Smooth muscle cell (in vitro differentiated cells): Measurements from ENCODE around the gene TRIB2. TPM values are rescaled to one million over a fixed set of nuclear protein-coding genes. Genes with fewer than 3 reads are reported as not detected.

Source experiments
- DNase-seq: peaks from one replicate; lab custom pipeline; 2025; ENCODE audit not compliant: unreplicated experiment; lab: John Stamatoyannopoulos, UW
- H2AFZ ChIP-seq: fragments of 200-600 bp; sonication (generic); 2 replicates; pipeline ENCODE4 v1.6.0; 2016; ENCODE audit warnings: antibody characterized with exemption, low read depth, mild to moderate bottlenecking
- H3F3A ChIP-seq: fragments of 200-600 bp; sonication (generic); 2 replicates; pipeline ENCODE4 v1.6.0; 2017; ENCODE audit warnings: antibody characterized with exemption, low read depth
- H3K27ac ChIP-seq: fragments of 200-600 bp; sonication (generic); 2 replicates; pipeline ENCODE4 v1.5.1; 2016; ENCODE audit warnings: low read depth, mild to moderate bottlenecking
- H3K27me3 ChIP-seq: fragments of 200-600 bp; sonication (generic); 2 replicates; pipeline ENCODE4 v1.6.1; 2016; ENCODE audit warnings: low read depth, mild to moderate bottlenecking
- H3K36me3 ChIP-seq: fragments of 200-600 bp; sonication (generic); 2 replicates; pipeline ENCODE4 v1.5.1; 2016; ENCODE audit warnings: low read depth
- H3K4me1 ChIP-seq: fragments of 200-600 bp; sonication (generic); 2 replicates; pipeline ENCODE4 v1.5.1; 2016; ENCODE audit warnings: low read depth
- H3K4me2 ChIP-seq: fragments of 200-600 bp; sonication (generic); 2 replicates; pipeline ENCODE4 v1.6.0; 2016; ENCODE audit warnings: mild to moderate bottlenecking
- H3K4me3 ChIP-seq: fragments of 200-600 bp; sonication (generic); 2 replicates; pipeline ENCODE4 v1.5.1; 2016; ENCODE audit warnings: mild to moderate bottlenecking
- H3K79me2 ChIP-seq: fragments of 200-600 bp; sonication (generic); 2 replicates; pipeline ENCODE4 v1.6.0; 2016; ENCODE audit warnings: low read depth, mild to moderate bottlenecking
- H3K9ac ChIP-seq: fragments of 200-600 bp; sonication (generic); 2 replicates; pipeline ENCODE4 v1.6.0; 2016; ENCODE audit warnings: low read depth
- H3K9me3 ChIP-seq: fragments of 200-600 bp; sonication (generic); replicated peaks from 2 replicates; pipeline ENCODE4 v1.5.1; 2016; ENCODE audit warnings: low read depth
- H4K20me1 ChIP-seq: fragments of 200-600 bp; sonication (generic); 2 replicates; pipeline ENCODE4 v1.6.0; 2016; ENCODE audit warnings: low read depth
- CTCF ChIP-seq: fragments of 200-600 bp; sonication (generic); IDR thresholded peaks from 2 replicates; pipeline ENCODE4 v1.5.1; 2017; ENCODE audit warnings: borderline replicate concordance, mild to moderate bottlenecking, antibody characterized with exemption; ENCODE audit not compliant: insufficient read depth, poor library complexity, severe bottlenecking
- WGBS: methylation state at CpG from one replicate; pipeline ENCODE4 v1.1.7; 2016; ENCODE audit warnings: low lambda C conversion rate; 5-methylcytosine and 5-hydroxymethylcytosine counted together
- polyA plus RNA-seq: library from polyadenylated mRNA; unstranded; fragments of >200 nt; fragmentation: Nextera tagmentation; extraction: Ambion mirVana; gene quantifications from 2 replicates; pipeline ENCODE4 v1.2.1, GENCODE V29; 2016
- total RNA-seq: library from RNA; depleted of rRNA; stranded (reverse); fragments of >200 nt; gene quantifications from 2 replicates; pipeline ENCODE4 v1.2.3, GENCODE V29; 2014

Gene TRIB2
- total and polyA plus RNA-seq, 2 experiments from 2014 or later, result 31.1 to 31.5 TPM

GRCh38 chr2:12674644-12675328, 42.0 kb upstream of the TRIB2 start:
- Histone ChIP-seq H3K9me3 (no peaks in the 10 kb centered on the region), H3K27ac (no peak overlapping the region), H4K20me1 (no peaks in the 10 kb centered on the region), H3K9ac (no peak overlapping the region), H3K79me2 (no peaks in the 10 kb centered on the region), H3K36me3 (no peaks in the 10 kb centered on the region), H3K27me3 (no peaks in the 10 kb centered on the region), H3K4me1 (no peaks in the 10 kb centered on the region), H3K4me2 (peak overlapping the region; percentile 10), H2AFZ (no peak overlapping the region), H3F3A (no peaks in the 10 kb centered on the region), H3K4me3 (no peak overlapping the region)
- DNase-seq, result no peak
- WGBS, result 81% methylated on average over 4 of the region's 4 CpGs
- no peak for TF ChIP-seq CTCF

- Histone ChIP-seq H2AFZ (no peak overlapping the region), H3K4me2 (peak overlapping the region; percentile 10), H4K20me1 (no peaks in the 10 kb centered on the region), H3F3A (no peaks in the 10 kb centered on the region), H3K36me3 (no peaks in the 10 kb centered on the region), H3K9ac (no peak overlapping the region), H3K9me3 (no peaks in the 10 kb centered on the region), H3K27ac (no peak overlapping the region), H3K4me3 (no peak overlapping the region), H3K79me2 (no peaks in the 10 kb centered on the region), H3K27me3 (no peaks in the 10 kb centered on the region), H3K4me1 (no peaks in the 10 kb centered on the region)
- TF ChIP-seq CTCF, result no peak
- WGBS, result 53% methylated on average over 7 of the region's 7 CpGs
- DNase-seq, result no peak
Observed at GRCh38 chr2:12675352-12675795, 41.4 kb upstream of the TRIB2 start.

GRCh38 chr2:12675801-12676200, 40.9 kb upstream of the TRIB2 start:
- no peak overlapping the region for H3K27ac ChIP-seq
- H3K4me3 ChIP-seq, result no peak overlapping the region
- H3K36me3 ChIP-seq, result no peaks in the 10 kb centered on the region
- TF ChIP-seq CTCF, result no peak
- no peak for DNase-seq
- H3K27me3 ChIP-seq, result no peaks in the 10 kb centered on the region
- no peaks in the 10 kb centered on the region for H4K20me1 ChIP-seq
- no peaks in the 10 kb centered on the region for H3K9me3 ChIP-seq
- H3F3A ChIP-seq, result no peaks in the 10 kb centered on the region
- no peak overlapping the region for H3K4me2 ChIP-seq
- no peaks in the 10 kb centered on the region for H3K4me1 ChIP-seq
- H3K79me2 ChIP-seq, result no peaks in the 10 kb centered on the region
- WGBS, result 38% methylated on average over 5 of the region's 5 CpGs
- no peak overlapping the region for H3K9ac ChIP-seq
- no peak overlapping the region for H2AFZ ChIP-seq

- Histone ChIP-seq H3K36me3 (no peaks in the 10 kb centered on the region), H3F3A (no peaks in the 10 kb centered on the region), H3K4me1 (no peaks in the 10 kb centered on the region), H3K4me3 (no peak overlapping the region), H3K79me2 (no peaks in the 10 kb centered on the region), H3K27me3 (no peaks in the 10 kb centered on the region), H3K27ac (no peak overlapping the region), H3K9me3 (no peaks in the 10 kb centered on the region), H4K20me1 (no peaks in the 10 kb centered on the region), H3K4me2 (no peak overlapping the region), H2AFZ (no peak overlapping the region), H3K9ac (no peak overlapping the region)
- WGBS, result 98% methylated on average over 4 of the region's 4 CpGs
- no peak for TF ChIP-seq CTCF
- DNase-seq, result no peak
Observed at GRCh38 chr2:12676771-12677170, 40.0 kb upstream of the TRIB2 start.
